Activated CD4-positive, alpha-beta T cell treated with anti-CD3 and anti-CD28 coated beads, Interleukin-2, amount 50 U/mL, for 16 hours (primary cell): ENCODE measurements around the gene RUBCN.

ENCODE experiments used
- DNase-seq: peaks from one replicate; pipeline ENCODE4 v3.0.0-alpha.2; 2020

The RUBCN gene

DNA sequence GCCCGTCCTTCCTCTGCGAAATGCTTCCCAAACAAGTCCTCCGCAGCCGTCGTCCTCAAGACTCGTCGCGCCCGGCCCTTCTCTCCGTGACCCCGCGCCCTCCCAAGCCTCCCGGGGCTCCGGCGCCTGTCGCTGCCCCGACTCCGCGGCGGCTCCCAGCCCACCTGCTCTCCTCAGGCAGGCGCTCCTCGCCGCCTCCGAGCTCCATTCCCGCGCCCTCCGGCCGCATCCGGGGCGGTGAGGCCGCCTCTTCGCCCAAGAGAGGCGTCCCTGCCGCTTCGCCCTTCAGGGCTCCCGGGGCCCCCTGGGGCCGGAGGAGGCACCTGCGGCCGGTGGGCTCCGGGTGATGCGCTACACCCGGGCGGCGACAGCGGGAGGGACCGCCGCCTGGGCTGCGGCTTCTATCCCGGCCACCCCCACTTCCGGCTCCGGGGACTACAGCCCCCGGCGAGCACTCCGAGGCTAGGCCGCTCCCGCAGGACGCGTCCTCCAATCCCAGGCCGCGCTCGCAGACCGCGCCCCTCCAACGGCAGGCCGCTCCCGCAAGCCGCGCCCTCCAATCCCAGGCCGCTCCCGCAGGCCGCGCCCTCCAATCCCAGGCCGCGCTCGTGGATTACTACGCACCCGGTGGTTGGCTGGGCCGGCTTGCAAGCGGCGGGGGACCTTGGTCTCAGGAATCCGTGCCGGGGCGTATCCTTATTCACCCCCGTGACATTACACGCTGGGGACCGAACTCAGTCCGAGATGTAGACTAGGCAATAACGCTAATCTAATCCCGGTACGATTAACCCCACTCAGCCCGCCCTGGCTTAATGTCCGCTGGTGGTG, at the start of gene RUBCN:
TSS of gene RUBCN (minus strand) at position 414 of the 828 bp plus-strand sequence. CDS start at position 229, 185 bp downstream.
- DNase-seq: peak; percentile 97

DNA sequence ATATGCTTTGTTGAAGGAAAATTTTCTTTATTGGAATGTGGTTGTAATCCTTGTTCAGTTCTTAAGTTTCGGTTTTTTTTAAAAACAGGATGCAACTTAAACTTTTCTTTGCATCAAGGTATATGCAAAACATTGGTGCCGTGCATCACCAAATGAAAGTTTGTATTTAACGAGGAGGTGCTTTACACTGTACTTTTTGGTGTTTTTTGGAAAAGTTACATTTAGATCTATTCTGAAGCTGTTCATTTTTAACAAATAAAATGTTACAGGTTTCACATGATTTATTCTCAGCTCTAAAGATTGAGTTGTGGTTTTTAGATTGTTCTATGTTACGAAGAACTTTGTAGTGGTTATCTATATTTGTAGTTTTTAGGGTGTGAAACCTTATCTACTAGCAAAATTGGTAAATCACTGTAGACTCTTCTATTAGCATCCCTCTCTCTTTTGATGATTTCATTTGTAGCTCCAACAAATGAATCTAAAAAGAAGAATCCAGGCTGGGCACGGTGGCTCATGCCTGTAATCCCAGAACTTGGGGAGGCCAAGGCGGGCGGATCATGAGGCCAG, 47.4 kb upstream of the RUBCN start:
- no peak for DNase-seq

DNA sequence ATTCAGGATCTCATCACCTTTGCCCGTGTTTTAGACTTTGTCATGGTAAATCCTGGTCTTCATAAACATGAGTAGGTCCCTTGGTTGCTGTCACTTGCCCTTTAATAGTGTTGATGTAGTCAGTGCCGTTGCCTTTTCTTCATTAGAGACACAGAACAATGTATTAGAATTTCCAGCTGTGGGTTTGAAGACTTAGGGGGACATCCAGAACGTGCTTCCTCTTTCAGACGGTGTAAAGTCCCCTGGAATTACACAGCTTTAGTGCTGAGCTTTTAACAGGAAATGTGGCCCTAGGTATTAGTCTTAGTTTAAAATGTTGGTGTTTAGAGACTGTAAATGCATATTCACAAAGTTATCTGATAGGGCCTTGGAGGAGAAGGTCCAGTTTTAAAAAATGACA, 45.5 kb upstream of the RUBCN start:
- no peak for DNase-seq

DNA sequence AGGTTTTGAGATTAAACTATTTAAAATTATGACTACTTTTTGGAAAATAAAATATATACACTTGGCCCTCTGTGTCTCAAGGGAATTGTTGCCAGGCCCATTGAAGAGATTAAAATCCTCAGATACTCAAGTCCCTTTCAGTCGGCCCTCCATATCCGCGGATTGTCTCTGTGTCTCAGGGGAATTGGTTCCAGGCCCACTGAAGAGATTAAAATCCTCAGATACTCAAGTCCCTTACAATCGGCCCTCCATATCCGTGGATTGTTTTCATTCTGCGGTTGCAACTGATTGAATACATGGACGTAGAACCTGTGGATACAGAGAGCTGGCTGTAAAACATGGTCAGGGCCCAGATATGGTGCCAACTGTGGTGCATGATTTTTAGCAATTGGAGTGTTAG, 38.6 kb upstream of the RUBCN start:
- no peak for DNase-seq

DNA sequence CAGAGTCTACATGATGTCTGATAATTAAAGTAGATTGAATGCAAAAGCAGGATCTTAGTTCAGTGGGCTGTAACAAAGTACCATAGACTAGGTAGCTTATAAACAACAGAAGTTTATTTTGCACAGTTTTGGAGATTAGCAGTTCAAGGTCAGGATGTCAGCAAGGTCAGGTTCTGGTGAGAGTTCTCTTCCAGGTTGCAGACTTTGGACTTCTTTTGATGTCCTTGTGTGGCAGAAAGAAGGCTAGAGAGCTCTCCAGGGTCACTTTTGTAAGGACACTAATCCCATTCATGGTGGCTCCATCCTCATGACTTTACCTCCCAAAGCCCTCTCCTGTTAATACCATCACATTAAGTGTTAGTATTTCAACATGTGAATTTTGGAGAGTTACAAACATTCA, 25.1 kb upstream of the RUBCN start:
- no peak for DNase-seq

DNA sequence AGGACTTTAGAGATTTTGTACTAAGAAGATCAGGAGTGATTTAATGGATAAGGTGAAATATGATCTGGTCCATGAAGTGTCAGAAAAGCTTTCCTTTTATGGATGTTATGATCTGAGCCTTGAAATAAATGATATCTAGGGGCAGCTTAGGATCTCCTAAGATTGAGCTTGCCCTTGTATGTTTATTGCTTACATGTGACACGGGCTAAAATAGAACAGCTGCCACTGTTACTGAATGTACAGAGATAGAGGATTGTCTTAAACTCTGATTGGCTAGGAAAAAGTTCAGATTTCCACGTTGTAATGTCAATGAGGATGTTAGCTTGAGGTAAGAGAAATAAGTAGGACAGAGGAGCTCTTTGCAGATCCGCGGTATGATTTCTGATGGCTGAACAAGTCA, 21.8 kb upstream of the RUBCN start:
- DNase-seq: no peak

DNA sequence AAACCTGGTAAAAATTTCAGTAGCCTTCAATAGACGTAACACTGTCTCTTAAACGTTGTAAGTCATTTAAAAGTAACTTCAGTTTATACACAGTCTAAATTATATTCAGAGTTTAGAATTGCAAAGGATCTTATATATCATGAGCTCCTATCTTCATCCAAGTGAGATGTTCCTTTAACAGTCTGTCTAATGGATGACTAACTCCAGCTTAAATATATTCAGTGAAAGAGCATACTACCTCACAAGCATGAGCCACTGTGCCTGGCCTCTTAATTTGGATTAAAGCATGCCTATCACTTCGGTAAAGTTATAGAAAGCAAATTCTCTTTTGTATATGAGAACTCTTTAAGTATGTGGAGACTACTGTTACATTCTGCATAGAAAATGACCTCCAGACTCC, 20.0 kb upstream of the RUBCN start:
- no peak for DNase-seq

DNA sequence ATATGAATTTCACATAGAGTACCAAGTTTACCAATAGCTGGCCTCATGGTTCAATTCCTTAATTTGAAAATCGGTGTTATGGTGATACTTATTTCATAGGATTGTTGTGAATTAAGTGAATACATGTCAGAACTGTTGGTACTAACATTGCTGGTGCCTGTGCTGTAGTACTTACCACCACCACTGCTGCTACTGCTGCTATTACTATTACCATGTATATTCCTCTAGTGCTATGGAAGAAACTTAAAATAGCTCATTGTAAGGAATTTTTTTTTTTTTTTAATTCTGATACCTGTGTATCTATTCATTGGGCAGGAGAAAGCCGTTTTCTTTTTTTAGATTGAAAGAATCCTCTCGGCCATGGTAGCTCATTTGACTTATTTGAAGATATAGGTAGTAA, 16.6 kb upstream of the RUBCN start:
- no peak for DNase-seq

DNA sequence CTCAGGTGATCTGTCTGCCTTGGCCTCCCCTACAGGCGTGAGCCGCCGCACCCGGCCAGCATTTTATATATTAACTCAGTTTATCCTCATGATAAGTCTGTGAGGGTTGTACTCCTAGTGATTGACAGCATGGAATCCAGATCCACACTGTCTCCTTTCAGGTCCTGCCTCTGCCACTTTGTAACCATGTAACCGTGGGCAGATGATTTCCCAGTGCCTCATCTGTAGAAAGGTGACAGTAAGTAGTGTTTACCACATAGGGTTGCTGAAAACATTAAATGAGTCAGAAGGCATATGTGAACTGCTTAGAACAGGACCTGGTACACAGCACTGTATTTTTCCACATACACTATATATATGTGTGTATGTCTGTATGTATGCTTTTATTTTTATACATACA, 15.4 kb upstream of the RUBCN start:
- DNase-seq: peak; percentile 16

DNA sequence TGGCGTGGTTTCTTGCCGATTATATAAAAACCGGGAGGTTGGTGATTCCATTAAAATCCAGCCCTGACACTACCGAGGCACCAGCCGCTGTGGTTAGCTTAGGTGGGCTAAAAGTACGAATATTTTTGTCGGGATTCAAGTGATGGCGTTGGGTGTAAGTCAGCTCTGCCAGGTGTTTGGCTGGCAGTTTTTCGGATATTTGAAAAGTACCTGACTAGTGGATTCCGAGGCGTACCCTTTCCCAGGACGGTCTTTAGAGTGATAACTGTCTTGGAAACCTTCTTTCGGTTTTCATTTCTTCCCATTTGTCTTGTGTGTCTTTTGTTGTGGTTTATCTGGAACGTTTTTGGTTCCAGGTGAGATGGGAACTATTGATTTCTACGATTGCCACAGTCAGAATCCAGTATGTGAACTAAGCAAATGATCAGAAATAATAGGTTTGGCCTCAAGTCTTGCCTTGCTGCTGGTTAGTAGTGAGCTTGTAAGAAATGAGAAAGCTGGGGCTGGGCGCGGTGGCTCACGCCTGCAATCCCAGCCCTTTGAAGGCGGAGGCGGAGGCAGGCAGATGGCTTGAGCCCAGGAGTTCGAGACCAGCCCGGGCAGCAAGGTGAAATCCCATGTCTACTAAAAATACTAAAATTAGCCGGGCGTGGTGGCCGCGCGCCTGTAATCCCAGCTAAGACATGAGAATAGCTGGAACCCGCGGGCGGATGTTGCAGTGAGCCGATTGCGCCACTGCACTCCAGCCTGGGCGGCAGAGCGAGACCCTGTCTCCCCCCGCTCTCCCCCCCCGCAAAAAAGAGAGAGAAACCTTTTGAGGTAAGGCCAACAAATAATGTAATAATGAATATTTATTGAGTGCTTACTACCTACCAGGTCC, 14.4 kb upstream of the RUBCN start:
- DNase-seq: peak; percentile 31

DNA sequence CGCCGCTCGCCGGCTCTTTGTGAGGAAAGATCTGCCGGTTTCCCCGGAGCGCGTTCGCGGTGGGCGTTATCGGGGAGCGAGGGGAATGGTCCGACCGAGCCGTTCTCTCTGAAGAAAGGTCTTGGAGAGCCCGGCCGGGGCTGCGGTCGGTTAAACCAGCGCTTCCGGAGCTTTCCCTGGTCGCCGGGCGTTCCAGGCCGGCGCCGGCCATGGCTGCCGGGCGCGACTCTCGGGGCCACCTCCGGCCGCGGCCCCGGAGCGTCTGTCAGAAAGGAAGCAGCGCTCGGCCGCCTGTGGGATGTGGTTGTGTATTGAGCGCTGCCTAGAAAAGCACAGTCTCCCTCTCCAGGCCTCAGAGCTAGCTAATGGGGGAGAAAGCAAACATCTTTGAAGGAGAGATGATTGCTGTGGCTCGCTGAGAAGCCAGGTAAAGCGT, 13.7 kb upstream of the RUBCN start:
- DNase-seq: peak; percentile 69

DNA sequence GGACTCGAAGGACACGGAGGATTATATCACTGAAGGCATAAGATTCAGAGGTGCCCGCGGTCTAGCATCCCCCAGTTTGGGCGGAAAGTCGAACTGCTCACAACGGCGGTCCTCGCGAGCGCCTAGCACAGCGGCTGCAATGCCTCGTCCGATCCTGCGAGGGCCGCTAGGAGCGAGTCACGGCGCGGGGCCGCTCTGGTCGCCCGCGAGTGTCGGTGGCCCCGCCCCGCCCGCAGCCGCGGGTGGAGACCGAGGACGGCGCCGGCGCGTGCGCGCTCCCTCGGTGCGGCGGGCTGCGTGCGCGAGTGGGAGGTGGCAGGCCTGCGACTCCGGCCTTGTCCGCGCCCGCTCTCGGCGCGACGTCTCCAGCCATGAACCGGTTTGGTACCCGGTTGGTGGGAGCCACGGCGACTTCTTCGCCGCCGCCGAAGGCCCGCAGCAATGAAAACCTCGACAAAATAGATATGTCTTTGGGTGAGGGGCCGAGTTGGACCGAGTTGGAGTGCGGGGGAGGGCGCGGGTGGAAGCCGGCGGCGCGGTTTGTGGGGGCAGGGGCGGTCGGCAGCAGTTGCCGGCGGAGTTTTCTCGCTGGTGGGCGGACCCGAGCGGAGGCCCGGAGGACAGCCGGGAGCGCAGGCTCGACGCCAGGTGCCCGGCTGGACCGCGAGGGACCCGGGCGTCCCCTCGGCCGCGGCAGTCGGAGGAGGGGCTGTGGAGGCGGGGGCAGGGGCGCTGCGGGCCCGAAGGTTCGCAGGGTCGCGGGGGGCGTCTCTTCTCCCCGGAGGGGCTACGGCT, 13.1 kb upstream of the RUBCN start, which contains the start of gene FYTTD1:
TSS of gene FYTTD1 (plus strand) at position 283 of the 795 bp plus-strand sequence. CDS start at position 372, 89 bp downstream.
- DNase-seq: peak; percentile 82

DNA sequence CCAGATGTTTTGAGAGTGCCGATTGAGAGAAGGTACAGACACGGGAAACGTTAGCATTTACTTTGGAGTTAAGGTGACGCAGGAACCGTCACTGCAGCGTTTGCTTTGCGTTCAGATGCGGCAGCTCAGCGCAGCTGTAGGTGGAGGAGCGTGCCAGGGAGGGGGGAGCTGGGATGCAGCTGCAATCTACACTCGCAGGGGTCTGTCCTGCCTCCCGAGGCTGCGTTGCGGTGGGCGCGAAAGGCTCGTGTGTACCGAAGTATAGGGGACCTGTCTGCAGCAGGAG, 12.6 kb upstream of the RUBCN start:
- DNase-seq: peak; percentile 55

DNA sequence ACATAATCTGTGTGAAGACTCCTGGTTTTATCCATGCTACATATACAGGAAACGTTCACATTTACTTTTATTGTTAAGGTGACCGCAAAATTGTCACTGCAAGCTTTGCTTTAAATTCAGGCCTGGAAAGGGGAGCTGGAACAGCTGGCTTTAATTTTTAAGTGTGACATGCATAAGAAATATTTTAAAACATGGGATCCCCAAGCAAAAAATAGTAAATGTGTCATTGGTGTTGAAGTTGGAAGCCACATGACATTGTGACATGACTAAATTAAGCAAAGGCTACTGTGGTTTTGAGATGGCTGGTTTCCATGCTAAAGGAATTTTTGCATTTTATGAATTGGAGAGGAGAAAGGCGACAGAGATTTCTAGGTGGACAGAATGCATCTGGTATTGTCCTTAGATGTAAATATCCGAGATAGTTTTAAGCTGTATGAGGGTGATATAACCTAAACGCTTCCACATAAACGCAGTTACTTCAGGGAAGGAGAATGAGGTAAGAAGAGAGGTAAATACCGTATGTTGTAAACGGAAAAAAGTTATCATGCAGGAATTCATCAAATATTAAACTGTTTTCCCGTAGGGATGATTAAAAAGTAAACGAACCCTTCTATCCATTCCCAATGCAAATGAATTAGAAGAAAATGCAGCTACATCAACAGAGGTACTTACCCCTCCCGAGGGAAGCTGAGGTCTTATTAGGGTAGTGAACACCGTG, 12.1 kb upstream of the RUBCN start:
- DNase-seq: no peak

DNA sequence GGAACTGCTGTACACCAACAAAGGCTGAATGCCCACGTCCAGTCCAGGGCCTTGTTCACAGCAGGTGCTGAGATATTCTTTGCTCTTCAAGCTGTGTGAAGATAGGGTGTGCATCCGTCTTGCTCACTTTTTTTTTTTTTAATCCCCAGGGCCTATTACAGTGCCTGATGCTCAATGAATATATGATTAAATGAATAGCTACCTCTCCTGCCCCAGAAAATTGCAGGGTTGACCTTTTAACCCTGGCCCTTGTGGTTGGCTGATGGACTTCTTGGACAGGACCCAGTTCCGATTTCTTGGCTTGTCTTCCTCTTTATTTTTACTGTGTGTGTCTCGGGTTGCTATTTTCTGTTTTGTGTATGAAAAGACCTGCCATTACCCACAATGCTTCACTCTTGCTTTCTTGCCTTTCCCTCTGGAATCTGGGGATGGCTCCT, 10.1 kb upstream of the RUBCN start:
- DNase-seq: no peak

DNA sequence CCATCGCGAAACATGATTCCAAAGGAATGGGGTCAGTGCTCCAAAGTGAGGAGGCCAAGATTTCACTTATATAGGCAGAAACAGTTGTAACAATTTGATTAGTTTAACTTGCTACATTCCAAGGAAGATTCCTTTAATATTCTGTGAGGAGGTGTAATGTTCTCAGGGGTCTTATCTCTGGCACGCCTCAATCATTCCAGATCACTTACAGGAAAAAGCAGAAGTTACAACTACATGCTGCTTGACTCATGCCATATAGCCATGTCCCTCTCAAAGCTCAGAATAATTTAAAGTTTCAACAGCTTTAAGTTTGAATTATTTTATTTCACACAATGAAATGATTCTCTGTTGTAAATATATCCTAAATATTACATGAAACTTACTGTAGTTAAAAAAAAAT, 9.5 kb upstream of the RUBCN start:
- no peak for DNase-seq

DNA sequence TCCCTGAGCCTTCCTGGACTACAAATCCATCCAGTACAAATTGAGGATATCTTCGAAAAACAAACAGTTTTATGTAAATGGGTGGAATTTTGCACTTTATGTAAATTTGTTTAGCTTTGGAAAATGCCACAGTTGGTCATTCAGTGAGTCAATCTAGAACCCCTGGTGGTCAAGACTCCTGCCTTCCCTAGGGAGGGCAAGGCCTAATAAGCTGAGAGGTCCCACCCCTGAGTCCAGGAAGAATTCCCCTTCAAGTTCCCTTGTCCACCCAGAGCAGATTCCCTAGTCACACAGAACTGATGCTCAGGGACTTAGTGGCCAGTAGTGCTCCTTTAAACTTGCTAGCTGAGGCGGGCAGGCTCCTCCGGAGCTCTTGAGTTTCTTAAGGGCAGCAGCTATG, 6.1 kb upstream of the RUBCN start:
- DNase-seq: no peak

DNA sequence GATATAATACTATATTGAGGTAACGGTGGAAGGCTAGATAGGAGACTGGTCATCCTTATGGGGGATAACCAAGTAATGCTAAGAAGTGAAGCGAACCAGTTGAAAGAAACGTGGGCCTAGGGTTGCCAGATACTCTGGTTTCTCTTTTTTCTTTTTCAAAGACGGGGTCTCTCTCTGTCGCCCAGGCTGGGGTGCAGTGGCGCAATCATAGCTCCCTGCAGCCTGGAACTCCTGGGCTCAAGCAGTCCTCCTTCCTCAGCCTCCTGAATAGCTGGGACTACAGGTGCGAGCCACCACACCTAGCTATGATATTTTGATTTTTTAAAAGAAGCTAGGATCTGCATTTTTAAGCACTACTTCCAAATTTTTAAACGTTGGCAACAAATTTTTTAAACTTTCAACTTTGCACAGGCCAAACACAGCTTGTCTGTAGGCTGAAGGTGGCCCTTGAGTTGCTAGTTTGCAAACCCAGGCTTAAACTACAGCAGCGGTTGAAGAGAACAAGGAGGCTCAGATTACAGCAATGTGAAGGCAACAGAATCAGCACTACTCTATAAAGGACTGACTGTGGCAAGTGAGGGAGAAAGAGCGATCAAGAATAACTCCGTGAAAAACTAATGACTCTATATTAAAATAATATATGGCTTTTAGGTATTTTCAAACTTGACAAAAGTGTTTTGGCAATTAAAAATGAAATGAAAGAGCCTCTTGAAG, 1.2 kb upstream of the RUBCN start:
- DNase-seq: no peak

DNA sequence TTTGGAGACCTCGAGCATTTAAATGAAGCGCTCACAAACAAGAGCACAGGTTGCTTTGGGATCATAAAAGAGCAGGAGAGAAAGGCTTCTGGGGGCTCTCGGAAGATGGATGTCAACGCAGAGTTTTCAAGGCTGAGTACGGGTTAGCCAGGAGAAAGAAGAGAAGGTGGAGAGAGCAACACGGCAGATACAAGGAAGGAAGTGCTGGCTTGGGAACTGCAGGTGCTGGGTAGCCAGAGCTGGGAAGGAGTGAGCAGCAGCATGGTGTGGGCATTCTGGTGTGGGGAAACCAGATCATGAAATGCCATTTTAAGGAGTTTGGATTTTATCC, 580 bp upstream of the RUBCN start:
- DNase-seq: no peak

DNA sequence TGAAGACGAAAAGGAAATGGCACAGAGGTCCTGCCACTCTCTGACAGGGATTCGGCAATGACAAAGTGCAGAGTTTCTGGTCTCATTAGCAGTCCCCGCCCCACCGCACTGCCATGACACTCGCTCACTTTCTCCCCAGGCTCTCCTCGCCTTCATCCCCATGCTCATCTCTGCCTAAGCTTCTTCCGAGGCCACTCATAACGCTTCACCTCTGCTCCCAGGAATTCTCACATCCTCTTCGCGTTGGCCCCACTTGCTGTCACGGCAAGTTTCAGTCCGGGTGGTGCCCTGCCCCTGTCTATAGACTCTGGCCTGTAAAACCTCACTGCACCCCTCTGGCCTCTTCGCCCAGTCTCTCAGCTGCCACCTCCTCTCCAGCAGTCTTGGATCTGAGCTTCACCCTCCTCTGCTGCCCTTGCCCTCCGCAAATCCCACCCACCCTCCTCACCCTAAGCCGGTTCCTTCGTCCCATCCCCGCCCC, 654 bp downstream of the RUBCN start:
- peak; percentile 62 for DNase-seq

DNA sequence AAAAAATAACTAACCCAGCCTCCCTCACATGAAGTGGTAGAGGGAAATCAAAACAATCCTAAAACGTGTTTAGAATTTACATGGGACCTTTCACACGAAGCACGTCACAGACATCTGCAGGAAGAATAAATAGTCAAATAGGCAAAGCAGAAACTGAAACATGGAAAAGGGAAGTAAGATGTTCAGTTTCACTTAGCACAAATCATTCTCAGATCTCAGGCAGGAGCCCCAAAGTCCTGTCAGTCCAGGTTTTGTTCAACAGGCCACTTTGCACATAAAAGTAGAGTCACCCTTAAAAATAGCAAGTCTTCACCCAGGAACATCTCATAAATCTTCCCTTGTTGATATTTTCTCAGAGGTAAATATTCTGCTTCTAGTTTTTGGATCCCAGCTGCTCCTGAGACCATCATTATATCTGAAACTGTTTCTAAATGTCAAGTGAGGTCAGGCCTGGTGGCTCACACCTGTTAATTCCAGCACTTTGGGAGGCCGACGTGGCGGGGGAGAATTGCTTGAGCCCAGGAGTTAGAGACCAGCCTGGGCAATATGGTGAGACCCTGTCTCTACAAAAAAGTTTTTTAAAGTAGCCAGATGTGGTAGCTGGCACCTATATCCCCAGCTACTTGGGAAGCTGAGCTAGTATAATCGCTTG, 1.9 kb downstream of the RUBCN start:
- DNase-seq: peak; percentile 16
